Mesendoderm (in vitro differentiated cells): ENCODE data around the gene WTAP.
"Not testable (repeated sequence)": the region's sequence is repeated elsewhere in the genome, so short reads cannot be mapped to it uniquely, and the experiment has no call there.

ENCODE experiments used
- DNase-seq: peaks from one replicate; pipeline ENCODE4 v3.0.0; 2013
- H2AK5ac ChIP-seq: 2 replicates; pipeline ENCODE4 v1.6.1; 2013; ENCODE audit warnings: low read length, inconsistent platforms
- H2BK120ac ChIP-seq: 2 replicates; pipeline ENCODE4 v1.6.1; 2013; ENCODE audit warnings: low read depth, mild to moderate bottlenecking, low read length, moderate library complexity, mixed read lengths
- H2BK15ac ChIP-seq: replicated peaks from 2 replicates; pipeline ENCODE4 v1.6.1; 2013; ENCODE audit warnings: low read depth, mild to moderate bottlenecking, moderate library complexity
- H2BK5ac ChIP-seq: 2 replicates; pipeline ENCODE4 v1.6.1; 2013; ENCODE audit warnings: low read length, inconsistent platforms
- H3K18ac ChIP-seq: 2 replicates; pipeline ENCODE4 v1.6.1; 2013; ENCODE audit warnings: mild to moderate bottlenecking, low read length, mixed read lengths
- H3K23ac ChIP-seq: one replicate; pipeline ENCODE4 v1.6.1; 2013; ENCODE audit warnings: low read length
- H3K27ac ChIP-seq: 2 replicates; pipeline ENCODE4 v1.5.1; 2013; ENCODE audit warnings: low read depth, mild to moderate bottlenecking, inconsistent platforms, low read length, moderate library complexity
- H3K27me3 ChIP-seq: 2 replicates; pipeline ENCODE4 v1.6.1; 2013; ENCODE audit warnings: low read length, control low read depth, mild to moderate bottlenecking, inconsistent platforms; ENCODE audit not compliant: insufficient read depth, poor library complexity
- H3K36me3 ChIP-seq: 2 replicates; pipeline ENCODE4 v1.6.1; 2013; ENCODE audit warnings: low read length, inconsistent platforms; ENCODE audit not compliant: control insufficient read depth, insufficient read depth
- H3K4ac ChIP-seq: one replicate; pipeline ENCODE4 v1.6.1; 2013; ENCODE audit warnings: low read depth, mild to moderate bottlenecking, low read length, moderate library complexity
- H3K4me1 ChIP-seq: 2 replicates; pipeline ENCODE4 v1.6.1; 2013; ENCODE audit warnings: low read depth, low read length, inconsistent platforms; ENCODE audit not compliant: control insufficient read depth
- H3K4me2 ChIP-seq: 2 replicates; pipeline ENCODE4 v1.6.1; 2013; ENCODE audit warnings: low read length
- H3K4me3 ChIP-seq: 2 replicates; pipeline ENCODE4 v1.5.1; 2013; ENCODE audit warnings: mild to moderate bottlenecking, low read length
- H3K56ac ChIP-seq: one replicate; pipeline ENCODE4 v1.6.1; 2013; ENCODE audit warnings: low read length
- H3K79me1 ChIP-seq: 2 replicates; pipeline ENCODE4 v1.6.1; 2013; ENCODE audit warnings: low read length, inconsistent platforms
- H3K79me2 ChIP-seq: 2 replicates; pipeline ENCODE4 v1.6.1; 2013; ENCODE audit warnings: mild to moderate bottlenecking, low read length; ENCODE audit not compliant: control insufficient read depth, insufficient read depth
- H3K9ac ChIP-seq: 2 replicates; pipeline ENCODE4 v1.6.1; 2013; ENCODE audit warnings: low read length, inconsistent platforms
- H4K5ac ChIP-seq: one replicate; pipeline ENCODE4 v1.6.1; 2013; ENCODE audit warnings: low read length
- H4K8ac ChIP-seq: one replicate; pipeline ENCODE4 v1.6.1; 2013; ENCODE audit warnings: low read depth, mild to moderate bottlenecking, control low read depth, low read length, moderate library complexity
- WGBS: extraction: QIAGEN DNeasy Blood & Tissue Kit; methylation state at CpG from one replicate; pipeline ENCODE4 v1.1.7; 2013; ENCODE audit warnings: low lambda C conversion rate, missing lambda C conversion rate; ENCODE audit not compliant: insufficient coverage; ENCODE audit errors: extremely low coverage; 5-methylcytosine and 5-hydroxymethylcytosine counted together

Gene WTAP

GRCh38 chr6:159733395-159733794, 6.1 kb downstream of the WTAP start:
- not testable (repeated sequence) for H3K36me3 ChIP-seq

DNA sequence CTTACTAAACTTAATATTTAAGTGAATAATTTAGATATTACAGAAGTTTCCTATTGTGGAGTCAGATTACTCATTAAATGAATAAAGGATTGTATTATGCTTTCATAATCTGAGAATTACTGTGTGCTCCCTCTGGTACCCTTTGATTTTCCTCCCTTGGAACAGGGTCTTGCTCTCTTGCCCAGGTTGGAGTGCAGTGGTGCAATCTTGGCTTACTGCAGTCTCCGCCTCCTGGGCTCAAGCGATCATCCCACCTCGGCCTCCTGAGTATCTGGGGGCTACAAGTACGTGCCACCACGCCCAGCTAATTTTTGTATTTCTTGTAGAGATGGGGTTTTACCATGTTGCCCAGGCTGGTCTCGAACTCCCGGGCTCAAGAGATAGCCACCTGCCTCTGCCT, 9.6 kb downstream of the WTAP start:
- Histone ChIP-seq H3K4me1 (no peaks in the 10 kb centered on the region), H2BK15ac (no peak overlapping the region), H3K27ac (no peak overlapping the region), H3K79me1 (peaks cover 1% of the 10 kb centered on the region), H2BK120ac (no peak overlapping the region), H2AK5ac (no peak overlapping the region), H3K18ac (no peak overlapping the region), H3K27me3 (no peaks in the 10 kb centered on the region), H4K8ac (no peak overlapping the region), H2BK5ac (no peak overlapping the region), H3K56ac (no peak overlapping the region), H3K36me3 (no peaks in the 10 kb centered on the region), H3K4me2 (no peak overlapping the region), H3K9ac (no peak overlapping the region), H3K4me3 (no peak overlapping the region), H4K5ac (no peak overlapping the region), H3K23ac (no peak overlapping the region), H3K4ac (no peak overlapping the region), H3K79me2 (peaks cover 58% of the 10 kb centered on the region)
- DNase-seq, result no peak
- no CpG with 5 or more reads among the region's 7 CpGs for WGBS

More at GRCh38 chr6:159733395-159733794, 6.1 kb downstream of the WTAP start:
- not testable (repeated sequence) for DNase-seq, H2BK5ac ChIP-seq, H3K18ac ChIP-seq, H2BK120ac ChIP-seq, H2AK5ac ChIP-seq, H3K4me3 ChIP-seq, H2BK15ac ChIP-seq, H3K4me2 ChIP-seq, H4K8ac ChIP-seq, H3K9ac ChIP-seq, H3K4me1 ChIP-seq, H3K27ac ChIP-seq, H3K23ac ChIP-seq, H3K4ac ChIP-seq, H4K5ac ChIP-seq, H3K79me1 ChIP-seq, H3K56ac ChIP-seq, H3K27me3 ChIP-seq
- WGBS, result no CpG with 5 or more reads among the region's 12 CpGs
- H3K79me2 ChIP-seq, result peaks cover 85% of the 10 kb centered on the region

- no peak overlapping the region for H3K4me3 ChIP-seq
- no peak overlapping the region for H2AK5ac ChIP-seq
- no peak overlapping the region for H3K56ac ChIP-seq
- no peak overlapping the region for H2BK15ac ChIP-seq
- H4K5ac ChIP-seq, result no peak overlapping the region
- no peak overlapping the region for H3K4ac ChIP-seq
- no peak overlapping the region for H3K23ac ChIP-seq
- H3K27ac ChIP-seq, result no peak overlapping the region
- no CpG with 5 or more reads among the region's 3 CpGs for WGBS
- no peak overlapping the region for H3K4me2 ChIP-seq
- no peaks in the 10 kb centered on the region for H3K36me3 ChIP-seq
- H3K9ac ChIP-seq, result no peak overlapping the region
- no peak overlapping the region for H4K8ac ChIP-seq
- no peaks in the 10 kb centered on the region for H3K27me3 ChIP-seq
- no peak for DNase-seq
- no peaks in the 10 kb centered on the region for H3K4me1 ChIP-seq
- no peak overlapping the region for H3K18ac ChIP-seq
- H3K79me1 ChIP-seq, result peaks cover 1% of the 10 kb centered on the region
- no peak overlapping the region for H2BK5ac ChIP-seq
- H3K79me2 ChIP-seq, result peaks cover 35% of the 10 kb centered on the region
- H2BK120ac ChIP-seq, result no peak overlapping the region
Observed at GRCh38 chr6:159739341-159739740, 12.0 kb downstream of the WTAP start.

DNA sequence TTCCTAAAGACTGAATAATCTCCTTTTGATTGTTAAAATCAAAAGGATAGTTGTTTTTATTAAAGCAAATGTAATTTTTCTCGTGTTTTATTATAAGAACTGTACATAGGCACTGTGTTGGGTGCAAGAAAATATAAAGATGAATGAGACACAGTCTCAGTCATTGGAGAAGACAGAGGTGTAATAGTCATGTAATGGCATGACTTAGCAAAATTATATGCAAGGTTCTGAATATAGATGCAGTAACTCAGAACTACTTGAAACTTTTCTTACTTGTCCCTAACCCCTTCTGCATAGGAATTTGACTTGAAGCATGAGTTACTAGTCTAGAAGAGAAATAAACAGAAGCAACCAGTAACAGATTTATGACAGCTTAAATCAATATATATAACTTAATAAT, 14.9 kb downstream of the WTAP start:
- no peak overlapping the region for H3K27ac ChIP-seq

GRCh38 chr6:159745081-159745480, 17.8 kb downstream of the WTAP start:
- no peak for DNase-seq
- Histone ChIP-seq H2AK5ac (no peak overlapping the region), H3K79me1 (no peaks in the 10 kb centered on the region), H3K4me1 (no peaks in the 10 kb centered on the region), H3K79me2 (peaks cover 6% of the 10 kb centered on the region), H3K56ac (no peak overlapping the region), H2BK15ac (no peak overlapping the region), H3K36me3 (peaks cover 4% of the 10 kb centered on the region), H3K27ac (no peak overlapping the region), H3K27me3 (no peaks in the 10 kb centered on the region), H2BK120ac (no peak overlapping the region), H2BK5ac (no peak overlapping the region), H3K9ac (no peak overlapping the region), H4K5ac (no peak overlapping the region), H3K4me3 (no peak overlapping the region), H3K18ac (no peak overlapping the region), H3K4me2 (no peak overlapping the region), H4K8ac (no peak overlapping the region), H3K4ac (no peak overlapping the region), H3K23ac (no peak overlapping the region)
- WGBS, result no CpG with 5 or more reads among the region's 7 CpGs

More for the DNA sequence above, 14.9 kb downstream of the WTAP start:
- Histone ChIP-seq H2BK15ac (no peak overlapping the region), H3K4me2 (no peak overlapping the region), H3K79me2 (peaks cover 19% of the 10 kb centered on the region), H3K56ac (no peak overlapping the region), H3K18ac (no peak overlapping the region), H3K36me3 (peaks cover 2% of the 10 kb centered on the region), H3K27me3 (no peaks in the 10 kb centered on the region), H3K4ac (no peak overlapping the region), H2BK5ac (no peak overlapping the region), H4K5ac (no peak overlapping the region), H3K4me3 (no peak overlapping the region), H3K79me1 (peaks cover 1% of the 10 kb centered on the region), H2AK5ac (no peak overlapping the region), H4K8ac (no peak overlapping the region), H3K9ac (no peak overlapping the region), H3K23ac (no peak overlapping the region), H3K4me1 (no peaks in the 10 kb centered on the region), H2BK120ac (no peak overlapping the region)
- WGBS, result no CpG with 5 or more reads among the region's 1 CpG
- no peak for DNase-seq

DNA sequence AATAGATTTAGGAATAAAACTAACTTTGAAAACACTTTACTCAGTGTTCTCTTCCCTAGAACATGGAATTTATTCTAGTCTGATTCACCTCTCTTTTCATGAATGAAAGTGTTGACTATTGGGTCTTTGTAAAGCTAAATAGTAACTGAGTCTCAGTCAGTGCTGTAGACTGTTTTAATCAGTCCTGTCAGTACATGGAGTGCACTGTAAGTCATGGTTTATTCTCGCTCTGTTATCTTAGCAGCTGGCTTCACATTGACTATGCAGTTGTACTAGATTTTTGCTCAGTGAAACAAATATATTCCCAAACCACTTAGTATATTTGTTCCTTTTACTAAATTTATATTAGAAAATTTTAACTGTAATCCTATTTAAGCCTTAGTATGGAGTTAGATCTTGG, 19.5 kb downstream of the WTAP start:
- Histone ChIP-seq H3K36me3 (peaks cover 4% of the 10 kb centered on the region), H2AK5ac (no peak overlapping the region), H3K56ac (no peak overlapping the region), H4K5ac (no peak overlapping the region), H3K23ac (no peak overlapping the region), H3K18ac (no peak overlapping the region), H3K27me3 (no peaks in the 10 kb centered on the region), H3K4me1 (no peaks in the 10 kb centered on the region), H3K79me2 (peaks cover 4% of the 10 kb centered on the region), H3K9ac (no peak overlapping the region), H3K27ac (no peak overlapping the region), H3K4me2 (no peak overlapping the region), H3K4me3 (no peak overlapping the region), H3K4ac (no peak overlapping the region), H3K79me1 (no peaks in the 10 kb centered on the region), H2BK120ac (no peak overlapping the region), H4K8ac (no peak overlapping the region), H2BK5ac (no peak overlapping the region), H2BK15ac (no peak overlapping the region)
- no CpG with 5 or more reads among the region's 1 CpG for WGBS
- DNase-seq, result no peak
